Neural progenitor cell (in vitro differentiated cells): Measurements from ENCODE around the gene TCERG1L. TPM values are rescaled to one million over a fixed set of nuclear protein-coding genes. Genes with fewer than 3 reads are reported as not detected.
"Not testable (repeated sequence)": the region's sequence is repeated elsewhere in the genome, so short reads cannot be mapped to it uniquely, and the experiment has no call there.

ENCODE experiments used
- DNase-seq: peaks from one replicate; pipeline ENCODE4 v3.0.0-alpha.2; 2016; ENCODE audit warnings: low spot score
- H2AFZ ChIP-seq: fragments of 200-600 bp; sonication (generic); replicated peaks from 2 replicates; pipeline ENCODE4 v1.6.1; 2016; ENCODE audit warnings: antibody characterized with exemption
- H3F3A ChIP-seq: fragments of 200-600 bp; sonication (generic); 2 replicates; pipeline ENCODE4 v1.6.1; 2016; ENCODE audit warnings: antibody characterized with exemption, low read depth
- H3K27ac ChIP-seq: fragments of 200-600 bp; sonication (generic); 2 replicates; pipeline ENCODE4 v1.5.1; 2016; ENCODE audit warnings: mild to moderate bottlenecking
- H3K27me3 ChIP-seq: fragments of 200-600 bp; sonication (generic); 2 replicates; pipeline ENCODE4 v1.6.1; 2016; ENCODE audit warnings: mild to moderate bottlenecking, moderate library complexity
- H3K36me3 ChIP-seq: fragments of 200-600 bp; sonication (generic); 2 replicates; pipeline ENCODE4 v1.5.1; 2016
- H3K4me1 ChIP-seq: fragments of 200-600 bp; sonication (generic); 2 replicates; pipeline ENCODE4 v1.6.1; 2016; ENCODE audit warnings: mixed run types
- H3K4me2 ChIP-seq: fragments of 200-600 bp; sonication (generic); 2 replicates; pipeline ENCODE4 v1.6.1; 2016
- H3K4me3 ChIP-seq: fragments of 200-600 bp; sonication (generic); 2 replicates; pipeline ENCODE4 v1.5.1; 2016
- H3K79me2 ChIP-seq: fragments of 200-600 bp; sonication (generic); 2 replicates; pipeline ENCODE4 v1.6.1; 2016; ENCODE audit warnings: low read depth
- H3K9ac ChIP-seq: fragments of 200-600 bp; sonication (generic); 2 replicates; pipeline ENCODE4 v1.6.1; 2016
- H3K9me3 ChIP-seq: fragments of 200-600 bp; sonication (generic); 2 replicates; pipeline ENCODE4 v1.5.1; 2016; ENCODE audit warnings: low read depth
- H4K20me1 ChIP-seq: fragments of 200-600 bp; sonication (generic); 2 replicates; pipeline ENCODE4 v1.6.1; 2016; ENCODE audit warnings: low read depth
- H3K27ac Mint-ChIP-seq: 3 replicates; pipeline ENCODE4 v1.8.0; 2021; ENCODE audit warnings: mixed read lengths
- H3K27me3 Mint-ChIP-seq: 2 replicates; pipeline ENCODE4 v1.8.0; 2022; ENCODE audit warnings: low read depth, mild to moderate bottlenecking, inconsistent platforms, moderate library complexity, mixed read lengths; ENCODE audit not compliant: insufficient read depth
- H3K36me3 Mint-ChIP-seq: 3 replicates; pipeline ENCODE4 v1.8.0; 2021; ENCODE audit warnings: mixed read lengths
- H3K4me1 Mint-ChIP-seq: 3 replicates; pipeline ENCODE4 v1.8.0; 2021; ENCODE audit warnings: mixed read lengths
- H3K4me3 Mint-ChIP-seq: 3 replicates; pipeline ENCODE4 v1.8.0; 2021; ENCODE audit warnings: mild to moderate bottlenecking, moderate library complexity, mixed read lengths
- H3K9me3 Mint-ChIP-seq: 3 replicates; pipeline ENCODE4 v1.8.0; 2020; ENCODE audit warnings: mixed read lengths
- EZH2 ChIP-seq: fragments of 200-600 bp; sonication (generic); IDR thresholded peaks from 2 replicates; pipeline ENCODE4 v1.6.1; 2017; ENCODE audit warnings: antibody characterized with exemption, mild to moderate bottlenecking, moderate library complexity
- EZH2phosphoT487 ChIP-seq: fragments of 200-600 bp; sonication (generic); IDR thresholded peaks from 2 replicates; pipeline ENCODE4 v1.6.1; 2017; ENCODE audit warnings: antibody characterized with exemption
- total RNA-seq: library from RNA; depleted of rRNA; stranded (reverse); fragments of >200 nt; gene quantifications from 2 replicates; pipeline ENCODE4 v1.2.3, GENCODE V29; 2015; ENCODE audit warnings: low replicate concordance
- TF ChIP-seq, protein P1 (sequence below): fragments of 200-600 bp; sonication (generic); IDR thresholded peaks from 2 replicates; pipeline ENCODE4 v1.5.1; 2017; ENCODE audit warnings: antibody characterized with exemption, mild to moderate bottlenecking

The TCERG1L gene
- total RNA-seq, 1 donor from 2014 or later: 1.8 TPM

GRCh38 chr10:131137223-131137622 lies 174.3 kb downstream of the TCERG1L start:
- Histone ChIP-seq H3F3A (no peaks in the 10 kb centered on the region), H3K9me3 (no peaks in the 10 kb centered on the region), H3K79me2 (no peaks in the 10 kb centered on the region), H3K9ac (no peak overlapping the region), H3K27me3 (no peaks in the 10 kb centered on the region), H3K27ac (no peak overlapping the region), H4K20me1 (no peaks in the 10 kb centered on the region), H3K4me3 (no peak overlapping the region), H2AFZ (no peak overlapping the region), H3K36me3 (no peaks in the 10 kb centered on the region), H3K4me1 (no peaks in the 10 kb centered on the region), H3K4me2 (no peak overlapping the region)
- H3K4me3 Mint-ChIP-seq: no peak overlapping the region
- H3K36me3 Mint-ChIP-seq: no peaks in the 10 kb centered on the region
- no peaks in the 10 kb centered on the region for H3K4me1 Mint-ChIP-seq
- DNase-seq: no peak
- TF ChIP-seq EZH2: no peak
- no peaks in the 10 kb centered on the region for H3K9me3 Mint-ChIP-seq
- peaks cover 6% of the 10 kb centered on the region for H3K27me3 Mint-ChIP-seq
- no peak overlapping the region for H3K27ac Mint-ChIP-seq

GRCh38 chr10:131136336-131136735 lies 175.2 kb downstream of the TCERG1L start:
- H4K20me1 ChIP-seq, H3K4me3 Mint-ChIP-seq, H3K27me3 Mint-ChIP-seq, H3K4me1 Mint-ChIP-seq, H3K27ac ChIP-seq, H3K9me3 Mint-ChIP-seq, DNase-seq, H3K4me2 ChIP-seq, H3K27ac Mint-ChIP-seq, H3F3A ChIP-seq, H3K27me3 ChIP-seq, H3K36me3 Mint-ChIP-seq, H3K36me3 ChIP-seq, H3K9me3 ChIP-seq, H2AFZ ChIP-seq, H3K4me1 ChIP-seq, H3K4me3 ChIP-seq, H3K79me2 ChIP-seq, H3K9ac ChIP-seq: not testable (repeated sequence)

- TF ChIP-seq, protein P1, sequence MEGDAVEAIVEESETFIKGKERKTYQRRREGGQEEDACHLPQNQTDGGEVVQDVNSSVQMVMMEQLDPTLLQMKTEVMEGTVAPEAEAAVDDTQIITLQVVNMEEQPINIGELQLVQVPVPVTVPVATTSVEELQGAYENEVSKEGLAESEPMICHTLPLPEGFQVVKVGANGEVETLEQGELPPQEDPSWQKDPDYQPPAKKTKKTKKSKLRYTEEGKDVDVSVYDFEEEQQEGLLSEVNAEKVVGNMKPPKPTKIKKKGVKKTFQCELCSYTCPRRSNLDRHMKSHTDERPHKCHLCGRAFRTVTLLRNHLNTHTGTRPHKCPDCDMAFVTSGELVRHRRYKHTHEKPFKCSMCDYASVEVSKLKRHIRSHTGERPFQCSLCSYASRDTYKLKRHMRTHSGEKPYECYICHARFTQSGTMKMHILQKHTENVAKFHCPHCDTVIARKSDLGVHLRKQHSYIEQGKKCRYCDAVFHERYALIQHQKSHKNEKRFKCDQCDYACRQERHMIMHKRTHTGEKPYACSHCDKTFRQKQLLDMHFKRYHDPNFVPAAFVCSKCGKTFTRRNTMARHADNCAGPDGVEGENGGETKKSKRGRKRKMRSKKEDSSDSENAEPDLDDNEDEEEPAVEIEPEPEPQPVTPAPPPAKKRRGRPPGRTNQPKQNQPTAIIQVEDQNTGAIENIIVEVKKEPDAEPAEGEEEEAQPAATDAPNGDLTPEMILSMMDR: no peak
- TF ChIP-seq EZH2 (no peak), EZH2phosphoT487 (no peak)
- Mint-ChIP-seq H3K4me3 (no peak overlapping the region), H3K27me3 (peaks cover 4% of the 10 kb centered on the region), H3K9me3 (no peaks in the 10 kb centered on the region), H3K36me3 (no peaks in the 10 kb centered on the region), H3K4me1 (no peaks in the 10 kb centered on the region), H3K27ac (no peak overlapping the region)
- Histone ChIP-seq H3K4me2 (no peak overlapping the region), H3K9me3 (no peaks in the 10 kb centered on the region), H3K27ac (no peak overlapping the region), H3K4me1 (no peaks in the 10 kb centered on the region), H4K20me1 (no peaks in the 10 kb centered on the region), H3K79me2 (no peaks in the 10 kb centered on the region), H2AFZ (no peak overlapping the region), H3K27me3 (no peaks in the 10 kb centered on the region), H3K9ac (no peak overlapping the region), H3K36me3 (no peaks in the 10 kb centered on the region), H3K4me3 (no peak overlapping the region), H3F3A (no peaks in the 10 kb centered on the region)
- DNase-seq: no peak
These were observed 175.8 kb downstream of the TCERG1L start for GRCh38 chr10:131135716-131136115.

GRCh38 chr10:131134651-131135050 lies 176.9 kb downstream of the TCERG1L start:
- no peaks in the 10 kb centered on the region for H4K20me1 ChIP-seq
- TF ChIP-seq, protein P1: no peak
- TF ChIP-seq EZH2 (no peak), EZH2phosphoT487 (no peak)
- H3K4me3 ChIP-seq: no peak overlapping the region
- Mint-ChIP-seq H3K9me3 (no peaks in the 10 kb centered on the region), H3K36me3 (no peaks in the 10 kb centered on the region), H3K27me3 (peaks cover 4% of the 10 kb centered on the region), H3K4me3 (no peak overlapping the region), H3K4me1 (no peaks in the 10 kb centered on the region), H3K27ac (no peak overlapping the region)
- no peak overlapping the region for H3K9ac ChIP-seq
- H3F3A ChIP-seq: no peaks in the 10 kb centered on the region
- no peaks in the 10 kb centered on the region for H3K79me2 ChIP-seq
- H3K36me3 ChIP-seq: no peaks in the 10 kb centered on the region
- no peak overlapping the region for H2AFZ ChIP-seq
- no peak for DNase-seq
- H3K27ac ChIP-seq: no peak overlapping the region
- H3K27me3 ChIP-seq: no peaks in the 10 kb centered on the region
- no peak overlapping the region for H3K4me2 ChIP-seq
- no peaks in the 10 kb centered on the region for H3K9me3 ChIP-seq
- no peaks in the 10 kb centered on the region for H3K4me1 ChIP-seq
